SK-N-SH treated with all-trans-retinoic acid at 6 μM for 48 hours (cell line): ENCODE data around the gene WDR74.

Experiments used
- ATAC-seq: fragments of 200-7000 bp; cut with Tn5 transposase; 3 replicates; pipeline ENCODE4 v1.9.1; 2020; ENCODE audit warnings: mild to moderate bottlenecking, moderate library complexity
- ARNTL ChIP-seq: fragments of 450-650 bp; formaldehyde crosslinking; IDR thresholded peaks from 2 replicates; pipeline ENCODE4 v1.5.0; 2020; ENCODE audit warnings: low read depth, mild to moderate bottlenecking, moderate library complexity, borderline replicate concordance
- BACH2 ChIP-seq: fragments of 250-450 bp; sonication (Bioruptor Pico); IDR thresholded peaks from 2 replicates; pipeline ENCODE4 v1.9.0; 2021; ENCODE audit warnings: mild to moderate bottlenecking, borderline replicate concordance
- CSDC2 ChIP-seq: fragments of 250-450 bp; sonication (Bioruptor Pico); IDR thresholded peaks from 2 replicates; pipeline ENCODE4 v1.5.0; 2020; ENCODE audit warnings: mild to moderate bottlenecking, moderate library complexity
- ESRRG ChIP-seq: fragments of 250-450 bp; sonication (Bioruptor Pico); IDR thresholded peaks from 2 replicates; pipeline ENCODE4 v1.6.1; 2021; ENCODE audit warnings: mild to moderate bottlenecking
- ISL1 ChIP-seq: fragments of 250-450 bp; sonication (Bioruptor Pico); IDR thresholded peaks from 2 replicates; pipeline ENCODE4 v2.1.2; 2022; ENCODE audit warnings: mild to moderate bottlenecking, moderate library complexity
- OSR1 ChIP-seq: fragments of 250-450 bp; sonication (Bioruptor Pico); IDR thresholded peaks from 2 replicates; pipeline ENCODE4 v1.8.0; 2022; ENCODE audit warnings: moderate library complexity, mild to moderate bottlenecking, inconsistent platforms
- PPARA ChIP-seq: fragments of 250-450 bp; sonication (Bioruptor Pico); IDR thresholded peaks from 2 replicates; pipeline ENCODE4 v1.5.0; 2020; ENCODE audit warnings: mild to moderate bottlenecking, borderline replicate concordance
- RARB ChIP-seq: fragments of 250-450 bp; sonication (Bioruptor Pico); IDR thresholded peaks from 2 replicates; pipeline ENCODE4 v1.8.0; 2021; ENCODE audit warnings: mild to moderate bottlenecking, moderate library complexity
- SNAI2 ChIP-seq: fragments of 250-450 bp; sonication (Bioruptor Pico); IDR thresholded peaks from 2 replicates; pipeline ENCODE4 v1.5.0; 2020; ENCODE audit warnings: mild to moderate bottlenecking, moderate library complexity
- TCF4 ChIP-seq: fragments of 250-450 bp; sonication (Bioruptor Pico); IDR thresholded peaks from 2 replicates; pipeline ENCODE4 v1.8.0; 2021; ENCODE audit warnings: mild to moderate bottlenecking, moderate library complexity, borderline replicate concordance
- ZC3H10 ChIP-seq: fragments of 250-450 bp; sonication (Bioruptor Pico); IDR thresholded peaks from 2 replicates; pipeline ENCODE4 v1.5.1; 2021; ENCODE audit warnings: mild to moderate bottlenecking, moderate library complexity
- ZFP3 ChIP-seq: fragments of 250-450 bp; sonication (Bioruptor Pico); IDR thresholded peaks from 2 replicates; pipeline ENCODE4 v1.5.0; 2020; ENCODE audit warnings: mild to moderate bottlenecking, moderate library complexity
- ZFP30 ChIP-seq: fragments of 450-650 bp; formaldehyde crosslinking; IDR thresholded peaks from 2 replicates; pipeline ENCODE4 v1.5.0; 2022; ENCODE audit warnings: mild to moderate bottlenecking, moderate library complexity
- ZNF70 ChIP-seq: fragments of 450-650 bp; formaldehyde crosslinking; IDR thresholded peaks from 2 replicates; pipeline ENCODE4 v1.5.0; 2020; ENCODE audit warnings: mild to moderate bottlenecking, moderate library complexity
- TF ChIP-seq, protein P1 (sequence below): fragments of 250-450 bp; sonication (Bioruptor Pico); IDR thresholded peaks from 2 replicates; pipeline ENCODE4 v1.5.1; 2020; ENCODE audit warnings: low read depth, mild to moderate bottlenecking, moderate library complexity
- TF ChIP-seq, protein P2 (sequence below): fragments of 250-450 bp; sonication (Bioruptor Pico); IDR thresholded peaks from 2 replicates; pipeline ENCODE4 v1.5.0; 2020; ENCODE audit warnings: mild to moderate bottlenecking, moderate library complexity
- TF ChIP-seq, protein P3 (sequence below): fragments of 250-450 bp; sonication (Bioruptor Pico); IDR thresholded peaks from 2 replicates; pipeline ENCODE4 v1.8.0; 2020; ENCODE audit warnings: mild to moderate bottlenecking, moderate library complexity, borderline replicate concordance

Gene WDR74

DNA sequence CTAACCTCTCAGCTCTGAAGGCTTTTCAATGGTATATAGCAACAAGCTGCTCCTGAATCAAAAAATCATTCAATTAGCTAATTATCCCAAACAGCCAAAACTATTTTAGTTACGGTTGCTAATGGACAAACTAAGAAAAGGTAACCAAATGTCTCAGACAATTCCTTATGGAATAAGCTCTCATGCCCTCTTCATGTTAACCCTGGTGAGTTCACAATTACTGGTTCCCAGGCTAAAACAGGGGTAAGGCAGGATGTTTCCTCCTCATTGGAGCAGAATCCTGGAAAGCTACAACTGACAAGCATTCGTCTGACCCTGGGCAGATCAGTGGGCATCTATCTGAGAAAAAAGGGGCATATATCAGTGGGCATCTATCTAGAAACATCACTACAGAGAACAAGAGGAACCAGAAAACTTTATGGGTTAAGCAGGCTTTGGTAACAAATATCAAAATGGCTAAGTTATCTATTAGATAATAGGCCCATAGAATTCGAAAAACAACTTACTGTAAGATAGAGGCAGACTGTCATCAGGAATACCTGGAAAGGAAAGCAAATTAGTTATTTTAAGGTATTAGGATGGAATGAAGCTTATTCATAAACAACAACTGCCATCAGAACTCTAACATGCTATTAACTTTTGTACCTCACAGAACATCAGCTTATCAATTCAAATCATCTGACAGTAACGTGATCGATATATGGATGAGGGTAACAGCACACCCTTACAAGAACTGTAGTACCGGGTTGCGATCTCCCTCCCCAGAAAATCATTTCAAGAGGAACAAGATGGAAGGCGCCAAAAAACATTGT is 14.8 kb upstream of the WDR74 start:
- no peak for ATAC-seq

DNA sequence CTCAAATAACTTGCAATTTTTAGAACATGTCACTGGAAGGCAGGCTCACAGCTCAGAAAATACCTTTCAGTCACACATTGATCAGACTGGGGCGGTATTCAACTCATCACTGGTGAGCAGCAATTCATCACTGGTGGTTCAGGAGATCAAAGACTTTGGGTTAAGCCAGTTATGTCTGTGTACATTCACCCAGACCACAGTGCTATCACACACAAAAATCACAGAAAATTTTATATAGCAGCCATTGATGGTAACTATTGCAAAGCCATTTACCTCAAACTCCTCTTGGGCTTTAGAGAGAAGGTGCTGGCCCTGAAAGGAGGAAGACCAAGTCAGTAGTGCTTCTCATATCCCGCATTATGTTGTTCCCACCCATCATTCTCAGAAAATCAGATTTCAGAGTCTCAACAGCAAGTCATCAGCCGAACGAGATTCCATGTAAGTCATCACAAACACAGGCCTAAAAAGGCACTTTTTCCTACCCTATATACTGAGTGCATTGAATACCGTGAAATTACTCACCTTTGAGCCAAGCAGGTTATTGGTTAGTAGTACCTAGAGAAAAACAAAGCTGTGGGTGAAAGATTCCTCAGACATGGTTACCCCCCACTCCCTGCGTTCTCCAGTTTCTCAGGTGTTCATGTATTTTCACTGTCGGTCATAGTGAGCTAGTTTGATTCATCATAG is 14.0 kb upstream of the WDR74 start:
- no peak for TF ChIP-seq ZFP3
- no peak for ATAC-seq

More for the DNA sequence above, 14.8 kb upstream of the WDR74 start:
- TF ChIP-seq, protein P1, sequence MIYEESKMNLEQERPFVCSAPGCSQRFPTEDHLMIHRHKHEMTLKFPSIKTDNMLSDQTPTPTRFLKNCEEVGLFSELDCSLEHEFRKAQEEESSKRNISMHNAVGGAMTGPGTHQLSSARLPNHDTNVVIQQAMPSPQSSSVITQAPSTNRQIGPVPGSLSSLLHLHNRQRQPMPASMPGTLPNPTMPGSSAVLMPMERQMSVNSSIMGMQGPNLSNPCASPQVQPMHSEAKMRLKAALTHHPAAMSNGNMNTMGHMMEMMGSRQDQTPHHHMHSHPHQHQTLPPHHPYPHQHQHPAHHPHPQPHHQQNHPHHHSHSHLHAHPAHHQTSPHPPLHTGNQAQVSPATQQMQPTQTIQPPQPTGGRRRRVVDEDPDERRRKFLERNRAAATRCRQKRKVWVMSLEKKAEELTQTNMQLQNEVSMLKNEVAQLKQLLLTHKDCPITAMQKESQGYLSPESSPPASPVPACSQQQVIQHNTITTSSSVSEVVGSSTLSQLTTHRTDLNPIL (CRISPR knock-in tag), result no peak
- no peak for TF ChIP-seq PPARA (CRISPR knock-in tag)
- no peak for TF ChIP-seq ZFP3
- TF ChIP-seq, protein P2, sequence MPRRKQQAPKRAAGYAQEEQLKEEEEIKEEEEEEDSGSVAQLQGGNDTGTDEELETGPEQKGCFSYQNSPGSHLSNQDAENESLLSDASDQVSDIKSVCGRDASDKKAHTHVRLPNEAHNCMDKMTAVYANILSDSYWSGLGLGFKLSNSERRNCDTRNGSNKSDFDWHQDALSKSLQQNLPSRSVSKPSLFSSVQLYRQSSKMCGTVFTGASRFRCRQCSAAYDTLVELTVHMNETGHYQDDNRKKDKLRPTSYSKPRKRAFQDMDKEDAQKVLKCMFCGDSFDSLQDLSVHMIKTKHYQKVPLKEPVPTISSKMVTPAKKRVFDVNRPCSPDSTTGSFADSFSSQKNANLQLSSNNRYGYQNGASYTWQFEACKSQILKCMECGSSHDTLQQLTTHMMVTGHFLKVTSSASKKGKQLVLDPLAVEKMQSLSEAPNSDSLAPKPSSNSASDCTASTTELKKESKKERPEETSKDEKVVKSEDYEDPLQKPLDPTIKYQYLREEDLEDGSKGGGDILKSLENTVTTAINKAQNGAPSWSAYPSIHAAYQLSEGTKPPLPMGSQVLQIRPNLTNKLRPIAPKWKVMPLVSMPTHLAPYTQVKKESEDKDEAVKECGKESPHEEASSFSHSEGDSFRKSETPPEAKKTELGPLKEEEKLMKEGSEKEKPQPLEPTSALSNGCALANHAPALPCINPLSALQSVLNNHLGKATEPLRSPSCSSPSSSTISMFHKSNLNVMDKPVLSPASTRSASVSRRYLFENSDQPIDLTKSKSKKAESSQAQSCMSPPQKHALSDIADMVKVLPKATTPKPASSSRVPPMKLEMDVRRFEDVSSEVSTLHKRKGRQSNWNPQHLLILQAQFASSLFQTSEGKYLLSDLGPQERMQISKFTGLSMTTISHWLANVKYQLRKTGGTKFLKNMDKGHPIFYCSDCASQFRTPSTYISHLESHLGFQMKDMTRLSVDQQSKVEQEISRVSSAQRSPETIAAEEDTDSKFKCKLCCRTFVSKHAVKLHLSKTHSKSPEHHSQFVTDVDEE, result no peak
- TF ChIP-seq ISL1, result no peak
- TF ChIP-seq, protein P3, sequence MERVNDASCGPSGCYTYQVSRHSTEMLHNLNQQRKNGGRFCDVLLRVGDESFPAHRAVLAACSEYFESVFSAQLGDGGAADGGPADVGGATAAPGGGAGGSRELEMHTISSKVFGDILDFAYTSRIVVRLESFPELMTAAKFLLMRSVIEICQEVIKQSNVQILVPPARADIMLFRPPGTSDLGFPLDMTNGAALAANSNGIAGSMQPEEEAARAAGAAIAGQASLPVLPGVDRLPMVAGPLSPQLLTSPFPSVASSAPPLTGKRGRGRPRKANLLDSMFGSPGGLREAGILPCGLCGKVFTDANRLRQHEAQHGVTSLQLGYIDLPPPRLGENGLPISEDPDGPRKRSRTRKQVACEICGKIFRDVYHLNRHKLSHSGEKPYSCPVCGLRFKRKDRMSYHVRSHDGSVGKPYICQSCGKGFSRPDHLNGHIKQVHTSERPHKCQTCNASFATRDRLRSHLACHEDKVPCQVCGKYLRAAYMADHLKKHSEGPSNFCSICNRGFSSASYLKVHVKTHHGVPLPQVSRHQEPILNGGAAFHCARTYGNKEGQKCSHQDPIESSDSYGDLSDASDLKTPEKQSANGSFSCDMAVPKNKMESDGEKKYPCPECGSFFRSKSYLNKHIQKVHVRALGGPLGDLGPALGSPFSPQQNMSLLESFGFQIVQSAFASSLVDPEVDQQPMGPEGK (CRISPR knock-in tag), result no peak
- no peak for TF ChIP-seq ZFP30 (CRISPR knock-in tag)
- TF ChIP-seq CSDC2 (CRISPR knock-in tag), result no peak
- no peak for TF ChIP-seq BACH2 (CRISPR knock-in tag)
- TF ChIP-seq ESRRG (CRISPR knock-in tag), result no peak

- no peak for TF ChIP-seq CSDC2 (CRISPR knock-in tag)
- TF ChIP-seq TCF4 (CRISPR knock-in tag), result no peak
- TF ChIP-seq, protein P3 (CRISPR knock-in tag), result no peak
- no peak for TF ChIP-seq PPARA (CRISPR knock-in tag)
- TF ChIP-seq BACH2 (CRISPR knock-in tag), result no peak
- no peak for ATAC-seq
Measured at GRCh38 chr11:62852523-62853188, 13.3 kb upstream of the WDR74 start.

- no peak for ATAC-seq
- no peak for TF ChIP-seq ZFP30 (CRISPR knock-in tag)
- no peak for TF ChIP-seq ZFP3
- TF ChIP-seq RARB (CRISPR knock-in tag), result no peak
- TF ChIP-seq OSR1, result no peak
- TF ChIP-seq SNAI2, result no peak
- TF ChIP-seq, protein P3 (CRISPR knock-in tag), result no peak
- TF ChIP-seq ARNTL, result no peak
- no peak for TF ChIP-seq BACH2 (CRISPR knock-in tag)
- TF ChIP-seq ZC3H10 (CRISPR knock-in tag), result no peak
- TF ChIP-seq PPARA (CRISPR knock-in tag), result no peak
- TF ChIP-seq, protein P1 (CRISPR knock-in tag), result no peak
- no peak for TF ChIP-seq ZNF70
- no peak for TF ChIP-seq TCF4 (CRISPR knock-in tag)
Measured at GRCh38 chr11:62851807-62852522, 12.6 kb upstream of the WDR74 start.
